Activated CD8-positive, alpha-beta T cell treated with anti-CD3 and anti-CD28 coated beads for 36 hours (primary cell): Measurements from ENCODE around the gene SLC7A5. TPM values are rescaled to one million over a fixed set of nuclear protein-coding genes. Genes with fewer than 3 reads are reported as not detected.

Experiments
- ATAC-seq: fragments of 200-7000 bp; cut with Tn5 transposase; one replicate; pipeline ENCODE4 v1.10.0; 2021; ENCODE audit warnings: mild to moderate bottlenecking, moderate library complexity
- CTCF ChIA-PET: fragments of 350-600 bp; sonication (Branson Sonifier 250); formaldehyde crosslinking; loops from one replicate; lab custom pipeline; 2021; ENCODE audit warnings: antibody characterized with exemption; lab: Charles Lee
- POLR2A ChIA-PET: fragments of 350-600 bp; sonication (Branson Sonifier 250); formaldehyde crosslinking; loops from one replicate; lab custom pipeline; 2021; ENCODE audit warnings: antibody characterized with exemption; lab: Charles Lee
- DNase-seq: peaks from one replicate; pipeline ENCODE4 v3.0.0-alpha.2; 2020
- H3K27ac Mint-ChIP-seq: one replicate; pipeline ENCODE4 v1.8.0; 2021; ENCODE audit warnings: mild to moderate bottlenecking, mixed read lengths
- H3K27me3 Mint-ChIP-seq: one replicate; pipeline ENCODE4 v1.8.0; 2021; ENCODE audit warnings: mixed read lengths
- H3K36me3 Mint-ChIP-seq: one replicate; pipeline ENCODE4 v1.8.0; 2021; ENCODE audit warnings: low read depth, mixed read lengths
- H3K4me1 Mint-ChIP-seq: one replicate; pipeline ENCODE4 v1.8.0; 2021; ENCODE audit warnings: low read depth, mixed read lengths
- H3K4me3 Mint-ChIP-seq: one replicate; pipeline ENCODE4 v1.8.0; 2021; ENCODE audit warnings: mild to moderate bottlenecking, moderate library complexity, mixed read lengths
- H3K9me3 Mint-ChIP-seq: one replicate; pipeline ENCODE4 v1.8.0; 2021; ENCODE audit warnings: mixed read lengths
- CTCF ChIP-seq: fragments of 200-600 bp; IDR thresholded peaks from one replicate; pipeline ENCODE4 v1.8.0; 2022; ENCODE audit warnings: antibody characterized with exemption, mild to moderate bottlenecking
- intact Hi-C: fragments of 100-400 bp; cut with micrococcal nuclease; formaldehyde crosslinking; loops from one replicate; pipeline ENCODE4 v1.10.0; 2022
- total RNA-seq, 2 experiments: library from RNA; stranded (reverse); gene quantifications; one replicate each; pipeline ENCODE4 v1.2.3, GENCODE V29; 2021

The SLC7A5 gene
- total RNA-seq, 2 experiments from 2014 or later: 230 to 236 TPM

- TF ChIP-seq CTCF: no peak
- peaks cover 78% of the 10 kb centered on the region for H3K4me1 Mint-ChIP-seq
- ATAC-seq: no peak
- intact Hi-C loops: loop anchor here (10.0 kb wide), 1 partner anchor 362 kb away; the partner anchor contains the start of gene ZCCHC14
- no peak for DNase-seq
- CTCF ChIA-PET: interaction anchor here (1.0 to 2.6 kb wide), 3 partner anchors 9 to 78 kb away, joined by 5 to 12 read pairs (median 7); no protein-coding TSS in a partner anchor
- no peaks in the 10 kb centered on the region for H3K9me3 Mint-ChIP-seq
- H3K27ac Mint-ChIP-seq: peak overlapping the region; percentile 93
- peaks cover 78% of the 10 kb centered on the region for H3K36me3 Mint-ChIP-seq
- POLR2A ChIA-PET: interaction anchor here (1.6 to 3.7 kb wide), 3 partner anchors 10 to 14 kb away, joined by 3 to 41 read pairs (median 6); no protein-coding TSS in a partner anchor
- no peaks in the 10 kb centered on the region for H3K27me3 Mint-ChIP-seq
- H3K4me3 Mint-ChIP-seq: peak overlapping the region; percentile 63
Observed at GRCh38 chr16:87856791-87857228, 12.5 kb downstream of the SLC7A5 start.

- CTCF ChIA-PET: interaction anchor here (1.0 to 2.6 kb wide), 3 partner anchors 10 to 77 kb away, joined by 5 to 12 read pairs (median 7); no protein-coding TSS in a partner anchor
- POLR2A ChIA-PET: interaction anchor here (1.6 to 3.7 kb wide), 4 partner anchors 10 to 77 kb away, joined by 3 to 41 read pairs (median 6); no protein-coding TSS in a partner anchor
- TF ChIP-seq CTCF: no peak
- Mint-ChIP-seq H3K27me3 (no peaks in the 10 kb centered on the region), H3K27ac (peak overlapping the region; percentile 93), H3K9me3 (no peaks in the 10 kb centered on the region), H3K36me3 (peaks cover 75% of the 10 kb centered on the region), H3K4me1 (peaks cover 75% of the 10 kb centered on the region), H3K4me3 (peak overlapping the region; percentile 63)
- ATAC-seq (peak; percentile 48), DNase-seq (peak; percentile 68)
- intact Hi-C loops: loop anchor here (10.0 kb wide), 1 partner anchor 361 kb away; the partner anchor contains the start of gene ZCCHC14
Observed at GRCh38 chr16:87855852-87856715, 13.2 kb downstream of the SLC7A5 start.

- H3K36me3 Mint-ChIP-seq: peaks cover 74% of the 10 kb centered on the region
- POLR2A ChIA-PET: interaction anchor here (0.9 to 3.7 kb wide), 6 partner anchors 9 to 76 kb away, joined by 3 to 41 read pairs (median 5); partner anchors contain the start of gene SLC7A5
- no peak for DNase-seq
- H3K9me3 Mint-ChIP-seq: no peaks in the 10 kb centered on the region
- ATAC-seq: no peak
- peaks cover 71% of the 10 kb centered on the region for H3K4me1 Mint-ChIP-seq
- CTCF ChIA-PET: interaction anchor here (0.9 to 1.0 kb wide), 2 partner anchors 17 to 34 kb away, joined by 3 read pairs; no protein-coding TSS in a partner anchor
- H3K27me3 Mint-ChIP-seq: no peaks in the 10 kb centered on the region
- H3K27ac Mint-ChIP-seq: peak overlapping the region; percentile 93
- no peak for TF ChIP-seq CTCF
- peak overlapping the region; percentile 63 for H3K4me3 Mint-ChIP-seq
- intact Hi-C loops: loop anchor here (10.0 kb wide), 1 partner anchor 360 kb away; the partner anchor contains the start of gene ZCCHC14
Observed at GRCh38 chr16:87854907-87855683, 14.2 kb downstream of the SLC7A5 start.

GRCh38 chr16:87854053-87854906 lies 15.0 kb downstream of the SLC7A5 start:
- H3K36me3 Mint-ChIP-seq: peaks cover 75% of the 10 kb centered on the region
- intact Hi-C loops: loop anchor here (10.0 kb wide), 1 partner anchor 359 kb away; the partner anchor contains the start of gene ZCCHC14

More at GRCh38 chr16:87854053-87854906, 15.0 kb downstream of the SLC7A5 start:
- no peaks in the 10 kb centered on the region for H3K27me3 Mint-ChIP-seq
- ATAC-seq (peak; percentile 36), DNase-seq (peak; percentile 53)
- H3K27ac Mint-ChIP-seq: peak overlapping the region; percentile 93
- peaks cover 70% of the 10 kb centered on the region for H3K4me1 Mint-ChIP-seq
- H3K4me3 Mint-ChIP-seq: peak overlapping the region; percentile 63
- H3K9me3 Mint-ChIP-seq: no peaks in the 10 kb centered on the region
- POLR2A ChIA-PET: interaction anchor here (0.9 to 3.7 kb wide), 11 partner anchors 12 to 89 kb away, joined by 3 to 41 read pairs (median 7); partner anchors contain the start of genes KLHDC4 and SLC7A5
- TF ChIP-seq CTCF: no peak
- CTCF ChIA-PET: interaction anchor here (0.9 to 8.9 kb wide), 4 partner anchors 14 to 74 kb away, joined by 3 to 178 read pairs (median 39); partner anchors contain the start of gene SLC7A5
